Esophagus (tissue), 2 donors: ENCODE results near the gene ACP1. TPM values are rescaled to one million over a fixed set of nuclear protein-coding genes. Genes with fewer than 3 reads are reported as not detected.
"Not testable (repeated sequence)": the region's sequence is repeated elsewhere in the genome, so short reads cannot be mapped to it uniquely, and the experiment has no call there.

ENCODE experiments used
- H3K27ac ChIP-seq, 2 donors: one replicate each; pipeline ENCODE4 v1.5.1; 2013; ENCODE audit warnings: low read depth in 2 of 2, mild to moderate bottlenecking in 2 of 2, inconsistent platforms in 1 of 2, low read length in 1 of 2, moderate library complexity in 1 of 2
- H3K27me3 ChIP-seq, 2 donors: one replicate each; pipeline ENCODE4 v1.6.1; 2013; ENCODE audit warnings: low read length in 2 of 2, control low read depth in 1 of 2, mild to moderate bottlenecking in 1 of 2; ENCODE audit not compliant: insufficient read depth in 2 of 2, control insufficient read depth in 1 of 2
- H3K36me3 ChIP-seq, 2 donors: one replicate each; pipeline ENCODE4 v1.6.1; 2013; ENCODE audit warnings: low read length in 1 of 2; ENCODE audit not compliant: control insufficient read depth in 2 of 2, insufficient read depth in 2 of 2
- H3K4me1 ChIP-seq, 2 donors: one replicate each; pipeline ENCODE4 v1.6.1; 2013; ENCODE audit warnings: low read length in 1 of 2; ENCODE audit not compliant: control insufficient read depth in 2 of 2, insufficient read depth in 2 of 2
- H3K4me3 ChIP-seq, 2 donors: one replicate each; pipeline ENCODE4 v1.5.1; 2013; ENCODE audit warnings: low read length in 2 of 2, mild to moderate bottlenecking in 2 of 2, low read depth in 1 of 2, moderate library complexity in 1 of 2
- H3K9me3 ChIP-seq, 2 donors: one replicate each; pipeline ENCODE4 v1.6.1; 2013; ENCODE audit warnings: mild to moderate bottlenecking in 2 of 2, low read depth in 1 of 2, low read length in 1 of 2, moderate library complexity in 1 of 2; ENCODE audit not compliant: control insufficient read depth in 2 of 2, insufficient read depth in 1 of 2
- WGBS, 2 donors: extraction: QIAGEN DNeasy Blood & Tissue Kit; methylation state at CpG; one replicate each; pipeline ENCODE4 v1.1.7; 2013; 5-methylcytosine and 5-hydroxymethylcytosine counted together
- polyA plus RNA-seq, 2 donors: library from polyadenylated mRNA; stranded (reverse); fragments of 200-250 nt; gene quantifications; one replicate each; pipeline ENCODE4 v1.2.3, GENCODE V29; 2013
- donor health status: healthy with polysubstance abuse.
- donor health status: Bipolar disorder and iron deficiency.

ACP1 gene
- polyA plus RNA-seq, 2 donors, result 49.7 to 59.2 TPM

GRCh38 chr2:315925-316324 is 51.2 kb downstream of the ACP1 start:
- not testable (repeated sequence) for H3K9me3 ChIP-seq, H3K27me3 ChIP-seq, H3K27ac ChIP-seq, H3K36me3 ChIP-seq, H3K4me1 ChIP-seq, H3K4me3 ChIP-seq
- 56 to 64% methylated on average over 6 of the region's 6 CpGs for WGBS, 2 donors

- Histone ChIP-seq H3K4me3 (no peak overlapping the region), H3K4me1 (no peaks in the 10 kb centered on the region), H3K36me3 (no peaks in the 10 kb centered on the region), H3K27me3 (no peaks in the 10 kb centered on the region), H3K9me3 (peaks cover 2 to 8% of the 10 kb centered on the region in 2 donors), H3K27ac (no peak overlapping the region)
- WGBS, 2 donors, result 92 to 94% methylated on average over 12 of the region's 12 CpGs
These were observed 51.6 kb downstream of the ACP1 start for GRCh38 chr2:316381-316780.

- H3K4me1 ChIP-seq, result no peaks in the 10 kb centered on the region
These were observed 53.0 kb downstream of the ACP1 start for GRCh38 chr2:317501-318424.

GRCh38 chr2:319059-319600 is 54.4 kb downstream of the ACP1 start:
- no peaks in the 10 kb centered on the region for H3K36me3 ChIP-seq
- 86 to 87% methylated on average over 34 of the region's 34 CpGs for WGBS, 2 donors
- H3K4me3 ChIP-seq, result no peak overlapping the region
- no peaks in the 10 kb centered on the region for H3K4me1 ChIP-seq
- no peak overlapping the region for H3K27ac ChIP-seq
- no peaks in the 10 kb centered on the region for H3K27me3 ChIP-seq
- H3K9me3 ChIP-seq, result peaks cover 2 to 8% of the 10 kb centered on the region in 2 donors

More at GRCh38 chr2:317501-318424, 53.0 kb downstream of the ACP1 start:
- no peak overlapping the region for H3K27ac ChIP-seq
- WGBS, 2 donors, result 67 to 69% methylated on average over 27 of the region's 27 CpGs
- H3K4me3 ChIP-seq, result no peak overlapping the region
- H3K36me3 ChIP-seq, result no peaks in the 10 kb centered on the region
- no peaks in the 10 kb centered on the region for H3K27me3 ChIP-seq
- peaks cover 2 to 8% of the 10 kb centered on the region in 2 donors for H3K9me3 ChIP-seq

- no peaks in the 10 kb centered on the region for H3K27me3 ChIP-seq
- no peak overlapping the region for H3K27ac ChIP-seq
- no peak overlapping the region for H3K4me3 ChIP-seq
- no peaks in the 10 kb centered on the region for H3K4me1 ChIP-seq
- H3K9me3 ChIP-seq, result peaks cover 2 to 8% of the 10 kb centered on the region in 2 donors
- 89 to 93% methylated on average over 4 of the region's 4 CpGs for WGBS, 2 donors
- no peaks in the 10 kb centered on the region for H3K36me3 ChIP-seq
These were observed 55.8 kb downstream of the ACP1 start for GRCh38 chr2:320561-320960.

- H3K4me1 ChIP-seq, result no peaks in the 10 kb centered on the region
- no peak overlapping the region for H3K4me3 ChIP-seq
- H3K27ac ChIP-seq, result no peak overlapping the region
- 77 to 78% methylated on average over 10 of the region's 10 CpGs for WGBS, 2 donors
- no peaks in the 10 kb centered on the region for H3K36me3 ChIP-seq
- H3K27me3 ChIP-seq, result no peaks in the 10 kb centered on the region
- H3K9me3 ChIP-seq, result peaks cover 0 to 8% of the 10 kb centered on the region in 2 donors
These were observed 57.6 kb downstream of the ACP1 start for GRCh38 chr2:322326-322725.

GRCh38 chr2:323035-323434 is 58.3 kb downstream of the ACP1 start:
- Histone ChIP-seq H3K27me3 (no peaks in the 10 kb centered on the region), H3K36me3 (no peaks in the 10 kb centered on the region), H3K9me3 (peaks cover 0 to 8% of the 10 kb centered on the region in 2 donors), H3K27ac (no peak overlapping the region), H3K4me3 (no peak overlapping the region), H3K4me1 (no peaks in the 10 kb centered on the region)
- 84 to 87% methylated on average over 9 of the region's 9 CpGs for WGBS, 2 donors

Other genes starting within 250 kb of the ACP1 start
- 10 to 100 TPM; 23.2 to 31.1 TPM for gene FAM110C, start 218.4 kb upstream of the ACP1 start, polyA plus RNA-seq
- 10 to 100 TPM; 57.0 to 72.5 TPM for gene SH3YL1, start 915 bp upstream of the ACP1 start, polyA plus RNA-seq
- gene ALKAL2, start 23.1 kb downstream of the ACP1 start, polyA plus RNA-seq, result 1 to 10 TPM in 1 of 2 donors, under 1 TPM in 1; 0.45 to 1.0 TPM